IMR-90 (cell line): ENCODE data around the gene BCL6. TPM values are rescaled to one million over a fixed set of nuclear protein-coding genes. Genes with fewer than 3 reads are reported as not detected.

Source experiments
- ATAC-seq: fragments of 200-7000 bp; cut with Tn5 transposase; 2 replicates; pipeline ENCODE4 v1.9.1; 2020; ENCODE audit warnings: low read depth, mild to moderate bottlenecking, moderate library complexity
- BruUV-seq: library from RNA; stranded (reverse); fragments of 400-500 nt; replicated peaks from 2 replicates; lab custom pipeline; 2021; lab: Mats Ljungman, UMichigan
- CTCF ChIA-PET: fragments of 300-600 bp; formaldehyde crosslinking; extraction: SDS; loops from one replicate; lab custom pipeline; 2021; ENCODE audit warnings: antibody characterized with exemption; lab: Yijun Ruan, JAX
- POLR2A ChIA-PET: fragments of 300-600 bp; sonication (Branson Sonifier 250); formaldehyde crosslinking; loops from one replicate; lab custom pipeline; 2022; ENCODE audit warnings: antibody characterized with exemption; ENCODE audit not compliant: unreplicated experiment; lab: Charles Lee
- DNase-seq: peaks from one replicate; pipeline ENCODE4 v3.0.0; 2013
- H2AFZ ChIP-seq: replicated peaks from 2 replicates; pipeline ENCODE3; 2013; ENCODE audit warnings: low read length, mild to moderate bottlenecking; ENCODE audit not compliant: poor library complexity
- H2AK5ac ChIP-seq: 2 replicates; pipeline ENCODE4 v1.6.1; 2013; ENCODE audit warnings: low read depth, low read length, inconsistent platforms
- H2AK9ac ChIP-seq: replicated peaks from 2 replicates; pipeline ENCODE3; 2013; ENCODE audit warnings: mild to moderate bottlenecking, low read depth, low read length, moderate library complexity; ENCODE audit not compliant: poor library complexity
- H2BK120ac ChIP-seq: 2 replicates; pipeline ENCODE4 v1.6.1; 2013; ENCODE audit warnings: low read depth, low read length, inconsistent platforms
- H2BK15ac ChIP-seq: 3 replicates; pipeline ENCODE4 v1.6.1; 2013; ENCODE audit warnings: low read depth, low read length, inconsistent platforms
- H2BK20ac ChIP-seq: 2 replicates; pipeline ENCODE4 v1.6.1; 2013; ENCODE audit warnings: low read depth, mild to moderate bottlenecking, inconsistent platforms, low read length, moderate library complexity
- H2BK5ac ChIP-seq: 2 replicates; pipeline ENCODE4 v1.6.1; 2013; ENCODE audit warnings: mild to moderate bottlenecking, low read depth, low read length, inconsistent platforms; ENCODE audit not compliant: poor library complexity, severe bottlenecking
- H3K14ac ChIP-seq: replicated peaks from 2 replicates; pipeline ENCODE4 v1.6.1; 2013; ENCODE audit warnings: low read depth, low read length, inconsistent platforms
- H3K18ac ChIP-seq: 2 replicates; pipeline ENCODE4 v1.6.1; 2013; ENCODE audit warnings: low read depth, low read length, control low read depth
- H3K23ac ChIP-seq: 2 replicates; pipeline ENCODE4 v1.6.1; 2013; ENCODE audit warnings: low read depth, low read length, inconsistent platforms
- H3K27ac ChIP-seq: 2 replicates; pipeline ENCODE4 v1.5.1; 2013; ENCODE audit warnings: mild to moderate bottlenecking, control low read depth, low read length; ENCODE audit not compliant: insufficient read depth
- H3K27me3 ChIP-seq: 2 replicates; pipeline ENCODE4 v1.6.1; 2013; ENCODE audit warnings: low read length; ENCODE audit not compliant: control insufficient read depth, insufficient read depth
- H3K36me3 ChIP-seq: 2 replicates; pipeline ENCODE4 v1.6.1; 2013; ENCODE audit warnings: low read length, mixed read lengths; ENCODE audit not compliant: control insufficient read depth, insufficient read depth
- H3K4ac ChIP-seq: 2 replicates; pipeline ENCODE4 v1.6.1; 2013; ENCODE audit warnings: low read depth, low read length, inconsistent platforms
- H3K4me1 ChIP-seq: 2 replicates; pipeline ENCODE4 v1.6.1; 2013; ENCODE audit warnings: low read length, mixed read lengths; ENCODE audit not compliant: control insufficient read depth, insufficient read depth
- H3K4me2 ChIP-seq: 2 replicates; pipeline ENCODE4 v1.6.1; 2013; ENCODE audit warnings: low read depth, mild to moderate bottlenecking, control low read depth, low read length, moderate library complexity
- H3K4me3 ChIP-seq: 2 replicates; pipeline ENCODE4 v1.5.1; 2013; ENCODE audit warnings: low read depth, mild to moderate bottlenecking, control low read depth, low read length, moderate library complexity; ENCODE audit not compliant: insufficient read depth
- H3K56ac ChIP-seq: 2 replicates; pipeline ENCODE4 v1.6.1; 2013; ENCODE audit warnings: low read length, inconsistent platforms; ENCODE audit not compliant: insufficient read depth; ENCODE audit errors: extremely low read depth
- H3K79me1 ChIP-seq, 2 experiments: 2 replicates each; pipeline ENCODE4 v1.6.1; 2013; ENCODE audit warnings: low read length in 2 of 2, inconsistent platforms in 1 of 2, low read depth in 1 of 2
- H3K9ac ChIP-seq: 2 replicates; pipeline ENCODE4 v1.6.1; 2013; ENCODE audit warnings: low read depth, low read length, control low read depth
- H3K9me1 ChIP-seq: 2 replicates; pipeline ENCODE4 v1.6.1; 2013; ENCODE audit warnings: low read length, inconsistent platforms; ENCODE audit not compliant: insufficient read depth
- H3K9me3 ChIP-seq: 2 replicates; pipeline ENCODE4 v1.6.1; 2013; ENCODE audit warnings: low read length; ENCODE audit not compliant: control insufficient read depth, insufficient read depth
- H4K20me1 ChIP-seq: 2 replicates; pipeline ENCODE4 v1.6.1; 2013; ENCODE audit warnings: low read length, inconsistent platforms; ENCODE audit not compliant: insufficient read depth
- H4K5ac ChIP-seq: 2 replicates; pipeline ENCODE4 v1.6.1; 2013; ENCODE audit warnings: mild to moderate bottlenecking, low read depth, low read length, control low read depth
- H4K8ac ChIP-seq, 2 experiments: 2 replicates each; pipeline ENCODE4 v1.6.1; 2013; ENCODE audit warnings: low read depth in 2 of 2, low read length in 2 of 2, control low read depth in 1 of 2, inconsistent platforms in 1 of 2
- H4K91ac ChIP-seq: 2 replicates; pipeline ENCODE4 v1.6.1; 2013; ENCODE audit warnings: low read depth, low read length, inconsistent platforms; ENCODE audit not compliant: insufficient read depth
- BHLHE40 ChIP-seq: fragments of 150-350 bp; IDR thresholded peaks from 2 replicates; pipeline ENCODE4 v1.6.1; 2016; ENCODE audit warnings: mild to moderate bottlenecking, low read depth, low read length
- CEBPB ChIP-seq: IDR thresholded peaks from 2 replicates; pipeline ENCODE4 v1.6.1; 2012; ENCODE audit warnings: low read depth, low read length, improper control_type of control experiment
- CHD1 ChIP-seq: IDR thresholded peaks from 2 replicates; pipeline ENCODE4 v1.6.1; 2012; ENCODE audit warnings: low read depth, low read length, improper control_type of control experiment
- FOS ChIP-seq: fragments of 150-350 bp; IDR thresholded peaks from 2 replicates; pipeline ENCODE4 v1.6.1; 2016; ENCODE audit warnings: low read depth, low read length
- MAFK ChIP-seq: IDR thresholded peaks from 2 replicates; pipeline ENCODE4 v1.6.1; 2012; ENCODE audit warnings: low read depth, low read length, improper control_type of control experiment
- MAZ ChIP-seq: IDR thresholded peaks from 2 replicates; pipeline ENCODE4 v1.6.1; 2012; ENCODE audit warnings: low read depth, mild to moderate bottlenecking, low read length, improper control_type of control experiment, moderate library complexity, borderline replicate concordance
- MXI1 ChIP-seq: IDR thresholded peaks from 2 replicates; pipeline ENCODE4 v1.6.1; 2012; ENCODE audit warnings: low read depth, mild to moderate bottlenecking, low read length, moderate library complexity, borderline replicate concordance
- NFE2L2 ChIP-seq: fragments of 150-350 bp; IDR thresholded peaks from 2 replicates; pipeline ENCODE4 v1.6.1; 2016; ENCODE audit warnings: low read depth, mild to moderate bottlenecking, low read length
- POLR2A ChIP-seq: IDR thresholded peaks from 2 replicates; pipeline ENCODE4 v1.6.1; 2012; ENCODE audit warnings: mild to moderate bottlenecking, low read depth, low read length
- RAD21 ChIP-seq: IDR thresholded peaks from 2 replicates; pipeline ENCODE4 v1.6.1; 2012; ENCODE audit warnings: low read length, improper control_type of control experiment
- RCOR1 ChIP-seq: IDR thresholded peaks from 2 replicates; pipeline ENCODE4 v1.6.1; 2012; ENCODE audit warnings: mild to moderate bottlenecking, low read length, improper control_type of control experiment; ENCODE audit not compliant: insufficient replicate concordance
- RFX5 ChIP-seq: IDR thresholded peaks from 2 replicates; pipeline ENCODE4 v1.8.0; 2012; ENCODE audit warnings: low read depth, mild to moderate bottlenecking, low read length, moderate library complexity
- SMC3 ChIP-seq: fragments of 150-350 bp; IDR thresholded peaks from 2 replicates; pipeline ENCODE4 v1.6.1; 2016; ENCODE audit warnings: low read depth, mild to moderate bottlenecking, antibody characterized with exemption, low read length, moderate library complexity
- WGBS, 2 experiments: methylation state at CpG; one replicate each; pipeline versions ENCODE4 v1.1.5 to v1.1.7; 2013; ENCODE audit warnings: missing lambda C conversion rate in 2 of 2; ENCODE audit not compliant: insufficient read length in 1 of 2; ENCODE audit errors: extremely low coverage in 2 of 2; 5-methylcytosine and 5-hydroxymethylcytosine counted together
- dilution Hi-C: fragments of 300-500 bp; cut with HindIII; formaldehyde crosslinking; loops from one replicate; pipeline ENCODE4 v1.14.3; 2018; ENCODE audit warnings: low sequenced_read_pairs; ENCODE audit not compliant: unreplicated experiment
- in situ Hi-C: fragments of 300-500 bp; cut with MboI; formaldehyde crosslinking; loops from 3 replicates; pipeline ENCODE4 v1.14.3; 2019; ENCODE audit warnings: low sequenced_read_pairs, inconsistent platforms, mixed read lengths
- intact Hi-C: fragments of 100-400 bp; cut with micrococcal nuclease; formaldehyde crosslinking; loops from 2 replicates; pipeline ENCODE4 v1.10.0; 2022
- polyA plus RNA-seq, 3 experiments: library from polyadenylated mRNA; depleted of rRNA; stranded (reverse); fragments of >200 nt; gene quantifications; 2 replicates each; pipeline ENCODE4 v1.2.3, GENCODE V29; 2012; ENCODE audit warnings: low replicate concordance in 1 of 3
- total RNA-seq: library from RNA; depleted of rRNA; stranded (reverse); fragments of >200 nt; gene quantifications from 2 replicates; pipeline ENCODE4 v1.2.3, GENCODE V29; 2012
- TF ChIP-seq, protein P1 (sequence below): fragments of 150-350 bp; IDR thresholded peaks from 2 replicates; pipeline ENCODE4 v1.6.1; 2017; ENCODE audit warnings: mild to moderate bottlenecking, antibody characterized with exemption, low read length, low read depth
- TF ChIP-seq, protein P2 (sequence below): conservative IDR thresholded peaks from 2 replicates; pipeline ENCODE4 v1.5.1; 2012; ENCODE audit warnings: mild to moderate bottlenecking, low read depth, low read length, improper control_type of control experiment
- TF ChIP-seq, protein P3 (sequence below): fragments of 150-350 bp; IDR thresholded peaks from 2 replicates; pipeline ENCODE4 v1.6.1; 2016; ENCODE audit warnings: low read depth, mild to moderate bottlenecking, low read length, moderate library complexity, borderline replicate concordance

Gene BCL6
- total and polyA plus RNA-seq, 2 of the 4 experiments (the other 2 are of a cell fraction): 19.7 to 22.6 TPM

DNA sequence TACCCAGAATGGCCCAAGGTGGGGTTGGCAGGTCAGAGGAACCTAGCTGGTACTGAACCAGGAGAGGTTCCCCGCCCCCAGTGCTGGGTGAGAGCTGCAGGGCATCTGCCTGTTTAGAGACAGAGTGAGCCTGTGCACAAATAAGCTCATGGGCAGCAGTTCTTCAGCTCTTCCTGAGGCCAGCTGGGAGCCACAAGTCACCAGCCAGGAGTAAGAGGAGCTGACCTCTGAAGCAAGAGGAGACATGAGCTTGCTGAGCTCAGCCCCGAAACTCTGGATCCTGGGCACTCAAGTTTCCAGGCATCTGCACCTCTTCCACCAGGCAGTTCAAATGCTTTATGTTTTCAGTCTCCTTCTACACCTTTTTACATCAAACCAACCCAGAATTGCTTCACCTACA is 45.0 kb downstream of the BCL6 start:
- Histone ChIP-seq H2BK20ac (no peak overlapping the region), H4K8ac (no peak overlapping the region), H3K4me2 (no peak overlapping the region), H4K20me1 (no peaks in the 10 kb centered on the region), H4K91ac (no peak overlapping the region), H2BK120ac (no peak overlapping the region), H3K4me3 (no peak overlapping the region), H3K9me3 (no peaks in the 10 kb centered on the region), H3K27me3 (peaks cover 24% of the 10 kb centered on the region), H3K27ac (no peak overlapping the region), H3K23ac (no peak overlapping the region), H3K79me1 (no peaks in the 10 kb centered on the region), H3K9ac (no peak overlapping the region), H3K14ac (no peak overlapping the region), H3K18ac (no peak overlapping the region), H3K36me3 (no peaks in the 10 kb centered on the region), H2AK9ac (no peak overlapping the region), H2AK5ac (no peak overlapping the region), H3K56ac (no peak overlapping the region), H2BK5ac (no peak overlapping the region), H4K5ac (no peak overlapping the region), H3K4ac (no peak overlapping the region), H3K4me1 (peaks cover 3% of the 10 kb centered on the region; the same call in 1 of the 2 replicates), H2BK15ac (no peak overlapping the region), H2AFZ (no peak overlapping the region), H3K9me1 (no peaks in the 10 kb centered on the region)
- POLR2A ChIA-PET: no interaction called here
- DNase-seq: no peak
- TF ChIP-seq MAZ: no peak
- TF ChIP-seq, protein P1, sequence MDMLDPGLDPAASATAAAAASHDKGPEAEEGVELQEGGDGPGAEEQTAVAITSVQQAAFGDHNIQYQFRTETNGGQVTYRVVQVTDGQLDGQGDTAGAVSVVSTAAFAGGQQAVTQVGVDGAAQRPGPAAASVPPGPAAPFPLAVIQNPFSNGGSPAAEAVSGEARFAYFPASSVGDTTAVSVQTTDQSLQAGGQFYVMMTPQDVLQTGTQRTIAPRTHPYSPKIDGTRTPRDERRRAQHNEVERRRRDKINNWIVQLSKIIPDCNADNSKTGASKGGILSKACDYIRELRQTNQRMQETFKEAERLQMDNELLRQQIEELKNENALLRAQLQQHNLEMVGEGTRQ: no peak
- TF ChIP-seq, protein P2, sequence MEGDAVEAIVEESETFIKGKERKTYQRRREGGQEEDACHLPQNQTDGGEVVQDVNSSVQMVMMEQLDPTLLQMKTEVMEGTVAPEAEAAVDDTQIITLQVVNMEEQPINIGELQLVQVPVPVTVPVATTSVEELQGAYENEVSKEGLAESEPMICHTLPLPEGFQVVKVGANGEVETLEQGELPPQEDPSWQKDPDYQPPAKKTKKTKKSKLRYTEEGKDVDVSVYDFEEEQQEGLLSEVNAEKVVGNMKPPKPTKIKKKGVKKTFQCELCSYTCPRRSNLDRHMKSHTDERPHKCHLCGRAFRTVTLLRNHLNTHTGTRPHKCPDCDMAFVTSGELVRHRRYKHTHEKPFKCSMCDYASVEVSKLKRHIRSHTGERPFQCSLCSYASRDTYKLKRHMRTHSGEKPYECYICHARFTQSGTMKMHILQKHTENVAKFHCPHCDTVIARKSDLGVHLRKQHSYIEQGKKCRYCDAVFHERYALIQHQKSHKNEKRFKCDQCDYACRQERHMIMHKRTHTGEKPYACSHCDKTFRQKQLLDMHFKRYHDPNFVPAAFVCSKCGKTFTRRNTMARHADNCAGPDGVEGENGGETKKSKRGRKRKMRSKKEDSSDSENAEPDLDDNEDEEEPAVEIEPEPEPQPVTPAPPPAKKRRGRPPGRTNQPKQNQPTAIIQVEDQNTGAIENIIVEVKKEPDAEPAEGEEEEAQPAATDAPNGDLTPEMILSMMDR: no peak
- TF ChIP-seq NFE2L2: no peak
- no peak for TF ChIP-seq POLR2A
- no peak for TF ChIP-seq RFX5
- TF ChIP-seq BHLHE40: no peak
- no peak for TF ChIP-seq CEBPB
- TF ChIP-seq SMC3: no peak
- TF ChIP-seq MXI1: no peak
- no peak for TF ChIP-seq CHD1
- no peak for TF ChIP-seq MAFK
- no peak for TF ChIP-seq FOS
- no peak for TF ChIP-seq RAD21
- TF ChIP-seq, protein P3, sequence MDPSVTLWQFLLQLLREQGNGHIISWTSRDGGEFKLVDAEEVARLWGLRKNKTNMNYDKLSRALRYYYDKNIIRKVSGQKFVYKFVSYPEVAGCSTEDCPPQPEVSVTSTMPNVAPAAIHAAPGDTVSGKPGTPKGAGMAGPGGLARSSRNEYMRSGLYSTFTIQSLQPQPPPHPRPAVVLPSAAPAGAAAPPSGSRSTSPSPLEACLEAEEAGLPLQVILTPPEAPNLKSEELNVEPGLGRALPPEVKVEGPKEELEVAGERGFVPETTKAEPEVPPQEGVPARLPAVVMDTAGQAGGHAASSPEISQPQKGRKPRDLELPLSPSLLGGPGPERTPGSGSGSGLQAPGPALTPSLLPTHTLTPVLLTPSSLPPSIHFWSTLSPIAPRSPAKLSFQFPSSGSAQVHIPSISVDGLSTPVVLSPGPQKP: no peak
- no peak for TF ChIP-seq RCOR1
- ATAC-seq: no peak
- dilution Hi-C loops: no loop called here
- CTCF ChIA-PET: no interaction called here
- intact Hi-C loops: loop anchor here (10.0 kb wide), 1 partner anchor 855 kb away; the partner anchor contains the start of gene ADIPOQ
- in situ Hi-C loops: loop anchor here (25.0 kb wide), 1 partner anchor 1537 kb away; no protein-coding TSS in a partner anchor
- no TSS peak for BruUV-seq
- WGBS, 2 experiments: 45% methylated on average over 1 of the region's 2 CpGs; no CpG with 5 or more reads in 1 of the 2 experiments
